NOMO-1 treated with DMSO at 0.1 percent for 48 hours (cell line): ENCODE results near the gene ZNF469.

Experiments
- DNase-seq: peaks from one replicate; lab custom pipeline; 2025; ENCODE audit not compliant: unreplicated experiment; lab: John Stamatoyannopoulos, UW

ZNF469 gene

DNA sequence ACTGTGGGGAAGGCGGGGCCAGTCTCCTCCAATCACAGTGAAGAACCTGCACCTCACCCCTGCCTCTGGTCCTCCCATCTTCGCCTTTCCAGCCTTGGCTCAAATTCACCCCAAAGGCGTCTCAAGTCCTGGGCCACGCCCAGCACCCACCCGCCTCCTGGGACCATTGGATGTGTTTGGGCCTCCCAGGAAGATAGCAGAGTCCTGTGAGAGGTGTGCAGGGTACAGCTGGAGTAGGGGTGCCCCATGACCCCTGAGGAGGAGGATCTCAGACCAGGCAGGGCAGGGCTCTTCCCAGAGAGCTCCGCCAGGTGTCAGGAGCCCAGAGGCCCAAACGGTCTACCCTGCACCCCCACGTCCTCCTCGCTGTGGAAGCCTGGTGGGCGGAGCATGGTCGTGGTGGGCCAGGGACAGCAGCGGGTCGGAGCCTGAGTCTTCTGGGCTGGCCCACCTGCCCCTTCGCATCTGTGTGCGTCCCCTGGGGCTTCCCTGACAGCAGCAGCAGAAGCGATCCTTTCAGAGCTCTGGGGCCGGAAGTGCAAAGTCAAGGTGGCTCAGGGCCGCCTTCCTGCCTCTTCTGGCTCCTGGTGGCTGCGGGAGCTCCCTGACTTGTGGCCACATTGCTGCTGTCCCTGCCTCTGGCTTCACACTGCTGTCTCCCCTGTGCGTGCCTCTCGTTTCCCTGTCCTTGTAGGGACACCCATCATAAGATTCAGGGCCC lies 34.9 kb upstream of the ZNF469 start:
- DNase-seq = no peak

DNA sequence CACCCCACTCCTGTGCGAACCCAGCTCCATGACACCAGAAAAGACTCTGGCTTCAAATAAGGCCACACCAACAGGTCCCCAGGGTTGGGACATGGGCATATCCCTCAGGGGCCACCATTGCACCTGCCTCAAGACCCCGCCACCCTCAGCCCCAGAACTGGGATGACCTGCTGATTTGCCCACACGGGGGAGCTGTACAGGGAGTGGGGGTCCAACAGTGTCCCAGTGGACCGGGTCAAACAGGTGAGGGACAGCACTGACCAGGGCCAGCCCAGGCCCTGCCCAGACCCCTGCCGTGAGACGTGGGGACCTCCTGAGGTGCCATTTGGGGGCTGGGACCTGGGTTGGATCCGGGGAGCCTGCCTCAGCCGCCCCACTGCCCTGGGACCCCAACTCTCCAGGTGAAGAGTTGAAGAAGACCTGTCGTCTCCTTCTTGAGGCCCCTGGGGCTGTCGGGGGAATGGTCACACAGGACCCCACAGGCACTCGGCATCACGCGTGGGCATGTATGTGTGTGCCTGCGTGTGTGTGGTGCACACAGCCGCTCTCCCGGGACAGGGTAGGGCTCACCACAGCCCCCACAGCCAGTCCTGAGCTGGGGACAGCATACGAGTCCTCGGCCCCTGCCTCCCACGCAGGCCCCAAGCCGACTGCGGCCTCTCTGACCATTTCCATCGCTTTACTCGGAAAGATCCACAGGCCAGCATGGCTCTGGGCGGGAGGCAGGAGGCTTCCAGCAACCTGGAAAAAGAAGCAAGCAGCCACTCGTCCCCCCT lies 34.2 kb upstream of the ZNF469 start:
- DNase-seq = no peak

DNA sequence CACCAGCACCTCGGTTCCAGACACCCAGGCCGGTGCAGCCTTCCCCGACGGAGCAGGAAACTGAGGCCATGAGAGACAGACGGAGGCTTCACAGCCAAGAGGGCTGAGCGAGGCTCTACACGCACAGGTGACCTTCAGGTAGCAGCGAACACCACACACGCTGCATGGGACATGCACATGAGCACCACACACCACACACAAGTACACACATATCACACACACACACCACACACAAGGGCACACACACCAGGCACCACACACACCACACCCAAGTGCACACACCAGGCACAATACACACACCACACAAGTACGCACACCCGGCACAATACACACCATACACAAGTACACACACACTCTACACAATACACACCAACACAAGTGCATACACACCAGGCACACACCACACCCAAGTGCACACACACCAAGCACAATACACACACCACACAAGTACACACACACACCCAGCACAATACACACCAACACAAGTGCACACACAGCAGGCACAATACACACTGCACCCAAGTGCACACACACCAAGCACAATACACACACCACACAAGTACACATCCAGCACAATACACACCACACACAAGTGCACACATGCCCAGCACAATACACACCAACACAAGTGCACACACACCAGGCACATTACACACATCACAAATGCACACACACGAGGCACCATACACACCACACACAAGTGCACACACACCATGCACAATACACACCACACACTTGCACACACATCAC lies 33.4 kb upstream of the ZNF469 start:
- no peak for DNase-seq

DNA sequence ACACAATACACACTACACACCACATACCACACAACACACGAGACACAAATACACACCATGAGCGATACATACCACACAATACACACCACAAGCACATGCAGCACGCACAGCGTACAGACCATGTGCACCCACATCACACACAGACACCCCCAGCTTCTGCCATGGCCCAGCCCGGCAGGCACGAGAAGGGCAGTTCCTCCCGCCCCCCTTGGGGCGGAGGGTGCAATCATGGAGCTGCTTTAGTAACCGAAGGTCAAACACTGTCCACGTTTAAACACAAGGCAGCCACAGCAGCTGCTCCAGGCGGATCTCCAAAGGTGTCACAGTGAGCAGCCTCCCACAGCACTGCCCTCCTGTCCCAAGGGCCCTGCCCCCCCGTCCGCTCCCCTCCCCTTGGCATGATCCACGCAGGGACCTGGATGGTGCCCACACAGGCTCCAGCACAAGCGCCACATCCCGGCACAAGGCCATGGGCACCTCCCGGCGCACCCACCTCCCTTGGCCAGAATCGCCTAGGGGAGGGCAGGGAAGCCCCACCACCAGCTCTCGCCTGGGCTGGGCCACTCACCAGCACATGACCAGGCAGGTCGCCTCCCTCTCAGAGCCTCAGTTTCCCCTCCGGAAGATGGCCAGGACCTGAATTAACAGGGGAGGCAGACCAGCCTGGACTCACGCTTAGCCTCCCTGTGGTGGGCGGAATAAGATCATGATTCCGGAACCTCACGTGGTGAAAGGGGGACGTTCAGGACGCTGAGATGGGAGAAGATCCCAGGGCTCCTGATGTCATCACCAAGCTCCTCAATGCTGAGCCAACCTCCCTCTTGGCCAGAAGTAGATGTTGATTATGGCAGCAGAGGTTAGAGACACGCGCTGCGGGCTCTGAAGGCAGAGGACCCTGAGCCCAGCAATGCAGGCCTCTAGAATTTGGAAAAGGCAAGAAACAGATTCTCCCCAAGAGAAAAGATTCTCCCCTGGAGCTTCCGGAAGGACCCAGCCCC lies 32.6 kb upstream of the ZNF469 start:
- DNase-seq = no peak

DNA sequence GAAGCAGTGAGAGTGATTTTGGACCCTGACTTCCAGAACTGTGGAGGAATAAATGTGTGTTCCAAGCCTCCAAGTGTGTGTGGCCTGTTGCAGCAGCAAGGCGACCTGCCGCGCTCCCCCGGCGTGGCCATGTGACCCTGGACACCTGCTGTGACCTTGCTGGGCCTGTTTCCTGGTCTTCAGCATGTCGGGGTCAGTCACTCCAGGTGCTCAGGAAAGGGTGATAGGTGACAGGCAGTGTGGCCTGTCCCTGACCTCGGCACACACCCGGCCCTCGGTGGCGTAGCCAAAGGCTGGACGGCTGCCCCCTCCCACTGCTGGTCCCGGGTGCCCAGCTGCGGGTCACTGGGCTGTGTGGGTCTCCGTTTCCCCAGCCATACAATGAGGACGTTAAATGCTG lies 31.8 kb upstream of the ZNF469 start:
- DNase-seq = no peak

DNA sequence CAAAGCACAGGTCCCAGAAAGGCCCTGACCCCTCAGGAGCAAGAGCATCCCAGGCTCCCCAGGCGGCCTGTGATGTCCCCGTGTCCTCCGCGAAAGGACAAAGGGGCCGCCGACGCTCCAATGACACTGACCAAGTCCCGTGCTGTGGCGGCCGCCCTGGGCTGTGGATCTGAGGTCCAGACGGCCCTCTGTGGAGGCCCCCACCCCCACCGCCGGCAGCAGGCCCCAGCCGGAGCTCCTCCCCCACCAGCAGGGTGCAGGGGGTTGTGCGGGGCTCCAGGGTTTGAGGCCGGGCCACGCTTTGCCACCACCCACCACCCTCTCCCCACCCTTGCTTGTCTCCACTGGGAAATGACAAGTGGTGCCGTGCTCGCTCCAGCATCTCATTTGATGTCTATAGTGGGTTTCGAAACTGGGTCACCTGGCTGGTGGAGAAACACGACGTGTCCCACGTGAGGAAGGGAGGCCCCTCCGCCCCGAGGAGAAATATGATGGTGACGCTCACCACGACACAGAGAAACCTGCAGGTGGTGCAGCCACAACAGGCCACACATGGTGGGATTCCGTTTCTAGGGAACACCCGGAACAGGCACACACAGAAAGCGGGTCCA lies 31.2 kb upstream of the ZNF469 start:
- no peak for DNase-seq

DNA sequence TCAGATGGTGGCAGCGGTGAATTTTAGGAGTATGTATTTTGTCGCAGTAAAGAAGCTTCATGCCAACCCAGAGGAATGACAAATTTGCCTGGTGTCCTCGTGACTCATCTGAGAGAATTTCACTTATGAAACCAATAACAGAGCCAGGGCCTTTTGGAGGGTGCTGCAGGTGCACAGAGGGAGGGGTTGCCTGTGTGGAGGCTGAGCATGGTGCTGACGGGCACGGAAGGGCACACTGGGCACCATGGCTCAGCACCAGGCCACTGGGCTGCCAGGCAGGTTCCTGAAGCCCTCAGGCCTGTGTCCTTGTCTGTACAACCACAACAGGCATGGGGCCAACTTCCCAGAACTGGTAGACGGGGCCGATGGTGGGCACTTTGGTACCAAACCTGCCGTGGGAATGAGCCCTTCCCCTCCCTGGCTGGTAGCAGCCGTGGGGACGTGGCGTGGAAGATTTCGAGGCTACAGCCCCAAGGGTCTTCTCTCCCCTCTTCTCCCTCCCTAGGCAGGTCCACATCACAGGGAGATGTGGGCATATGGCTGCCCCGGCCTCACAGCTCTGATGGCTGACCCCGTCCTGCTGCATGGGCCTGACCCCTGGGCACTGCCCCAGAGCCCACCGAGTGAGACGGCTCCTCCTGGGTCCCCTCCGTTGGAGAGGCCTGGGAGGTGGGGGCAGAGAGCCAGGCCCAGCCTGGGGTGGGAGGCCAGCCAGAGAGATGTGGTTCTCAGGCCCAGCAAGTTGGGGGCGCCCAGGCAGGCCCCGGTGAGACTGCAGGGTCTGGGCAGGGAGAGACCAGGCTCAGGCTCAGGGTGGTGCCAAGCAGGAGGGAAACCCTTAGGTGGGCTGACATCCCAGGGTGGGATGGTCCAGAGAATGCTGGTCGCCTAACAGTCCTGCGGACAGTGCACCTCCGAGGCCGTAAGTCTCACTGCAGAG lies 30.2 kb upstream of the ZNF469 start:
- no peak for DNase-seq

DNA sequence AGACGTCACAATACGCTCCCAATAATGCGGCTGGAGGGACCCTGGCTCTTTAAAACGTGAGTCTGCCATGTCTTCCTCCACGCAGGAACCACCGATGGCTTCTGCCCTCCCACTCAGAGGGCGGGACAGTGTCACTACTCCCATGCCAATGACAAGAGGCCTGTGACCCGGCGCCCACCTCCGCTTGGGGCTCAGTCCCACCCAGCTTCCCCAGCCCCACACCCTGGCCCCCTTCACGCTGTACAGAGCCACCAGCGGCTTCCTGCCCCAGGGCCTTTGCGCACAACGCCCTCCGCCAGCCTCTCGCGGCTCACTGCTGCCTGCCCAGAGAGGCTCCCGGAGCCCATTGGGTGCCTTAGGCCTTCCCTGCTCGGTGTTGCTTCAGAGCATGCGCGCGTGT lies 29.5 kb upstream of the ZNF469 start:
- DNase-seq = no peak

DNA sequence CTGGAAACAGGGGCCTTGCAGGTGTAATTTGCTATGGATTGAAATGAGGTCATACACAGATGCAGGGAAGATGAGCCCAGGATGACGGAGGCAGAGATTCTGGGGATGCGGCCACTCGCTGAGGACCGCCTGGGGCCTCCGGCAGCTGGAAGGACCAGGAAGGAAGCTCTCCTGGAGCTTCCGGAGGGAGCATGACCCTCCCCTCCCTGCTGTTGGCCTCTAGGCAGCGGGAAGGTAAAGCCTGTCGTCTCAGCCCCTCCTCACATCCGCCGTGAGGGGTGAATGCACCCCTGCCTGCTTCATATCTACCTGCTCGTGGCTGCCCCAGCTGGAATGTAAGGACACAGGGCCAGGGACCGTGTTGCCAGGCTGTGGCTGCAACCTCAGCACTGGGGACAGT lies 29.1 kb upstream of the ZNF469 start:
- DNase-seq = no peak

DNA sequence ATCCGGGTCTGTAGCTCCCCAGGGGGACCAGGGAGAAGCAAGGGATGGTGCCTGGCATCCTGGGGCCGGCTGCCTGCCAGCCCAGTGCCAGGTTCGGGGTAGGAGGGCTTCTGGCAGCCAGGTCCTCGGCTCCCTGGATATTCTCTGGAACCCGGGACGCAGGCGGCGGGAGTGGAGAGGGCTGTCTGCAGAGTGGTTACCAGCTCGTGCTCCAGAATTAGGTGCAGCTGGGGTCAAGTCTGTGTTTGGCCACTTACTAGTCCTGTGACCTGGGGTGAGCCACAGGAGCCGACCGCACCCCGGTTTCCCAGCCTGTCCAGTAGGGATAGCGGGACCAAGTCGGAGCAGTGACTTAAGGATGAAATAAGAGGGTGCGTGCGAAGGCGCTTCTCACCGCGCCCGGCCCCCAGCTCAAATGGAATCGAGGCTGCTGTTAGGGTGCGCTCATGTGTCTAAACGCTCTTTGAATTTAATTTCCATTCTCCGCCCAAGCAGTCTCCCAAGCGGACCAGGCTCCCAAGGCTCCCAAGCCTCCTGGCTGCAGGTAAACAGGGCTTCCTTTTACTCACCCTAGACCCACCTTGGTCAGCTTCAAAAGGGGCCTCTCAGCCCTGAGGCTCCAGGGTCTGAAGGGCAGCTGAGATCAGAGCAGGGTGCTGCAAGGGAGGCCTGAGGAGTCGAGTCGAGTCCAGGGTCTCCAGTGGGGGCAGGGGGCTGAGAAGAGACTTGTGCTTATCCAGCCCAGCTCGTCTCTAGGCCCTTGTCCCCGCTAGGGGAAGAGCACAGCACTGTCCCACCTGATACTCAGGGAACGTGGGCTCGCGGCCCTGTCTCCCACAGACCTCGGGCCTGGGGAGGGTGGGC lies 28.3 kb upstream of the ZNF469 start:
- no peak for DNase-seq

DNA sequence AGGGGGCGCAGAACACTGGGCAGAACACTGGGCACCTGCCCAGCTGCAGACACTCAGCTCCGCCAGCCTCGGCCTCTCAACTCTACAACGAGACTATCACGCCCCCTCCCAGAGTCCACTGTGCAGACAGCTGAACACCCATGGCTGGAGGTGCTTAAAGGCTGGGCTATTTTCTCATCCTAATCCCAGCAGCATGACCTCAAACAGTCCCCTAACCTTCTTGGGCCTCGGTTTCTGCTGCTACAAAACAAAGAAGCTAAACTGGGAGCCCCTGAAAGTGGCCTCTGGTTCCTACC lies 27.7 kb upstream of the ZNF469 start:
- no peak for DNase-seq

DNA sequence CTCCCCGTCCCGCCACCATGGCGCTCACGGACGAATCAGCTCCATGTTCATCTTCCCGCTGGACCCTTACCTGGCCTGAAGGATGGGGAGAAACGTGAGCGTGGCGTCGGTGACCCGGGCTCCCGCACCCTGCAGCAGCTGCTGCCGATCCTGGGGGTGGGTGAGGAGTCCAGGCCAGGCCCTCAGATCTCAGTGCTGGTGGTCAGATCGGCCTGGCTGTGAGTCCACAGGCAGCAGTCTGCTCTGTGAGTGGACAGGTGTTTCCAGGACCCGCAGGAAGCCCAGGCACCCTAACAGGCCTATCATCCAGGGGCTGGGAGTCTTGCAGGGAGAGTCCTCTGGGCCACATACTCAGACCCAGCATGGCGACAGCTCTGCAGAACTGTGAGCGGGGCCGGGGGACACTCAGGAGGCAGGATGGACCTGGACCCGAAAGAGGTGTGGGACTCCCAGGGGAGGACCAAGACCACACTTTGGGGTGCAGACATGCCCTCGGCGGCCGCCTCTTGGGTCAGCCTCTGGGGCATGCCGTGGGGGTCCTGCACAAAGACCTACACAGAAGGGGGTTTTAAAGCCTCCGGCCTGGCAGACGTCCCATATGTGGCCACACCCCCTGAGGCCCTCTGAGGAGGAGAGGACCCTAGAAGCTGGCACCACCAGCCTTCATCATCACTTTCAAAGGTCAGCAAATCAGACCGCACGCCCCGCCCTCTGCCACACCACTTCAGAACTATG lies 27.2 kb upstream of the ZNF469 start:
- DNase-seq = no peak

DNA sequence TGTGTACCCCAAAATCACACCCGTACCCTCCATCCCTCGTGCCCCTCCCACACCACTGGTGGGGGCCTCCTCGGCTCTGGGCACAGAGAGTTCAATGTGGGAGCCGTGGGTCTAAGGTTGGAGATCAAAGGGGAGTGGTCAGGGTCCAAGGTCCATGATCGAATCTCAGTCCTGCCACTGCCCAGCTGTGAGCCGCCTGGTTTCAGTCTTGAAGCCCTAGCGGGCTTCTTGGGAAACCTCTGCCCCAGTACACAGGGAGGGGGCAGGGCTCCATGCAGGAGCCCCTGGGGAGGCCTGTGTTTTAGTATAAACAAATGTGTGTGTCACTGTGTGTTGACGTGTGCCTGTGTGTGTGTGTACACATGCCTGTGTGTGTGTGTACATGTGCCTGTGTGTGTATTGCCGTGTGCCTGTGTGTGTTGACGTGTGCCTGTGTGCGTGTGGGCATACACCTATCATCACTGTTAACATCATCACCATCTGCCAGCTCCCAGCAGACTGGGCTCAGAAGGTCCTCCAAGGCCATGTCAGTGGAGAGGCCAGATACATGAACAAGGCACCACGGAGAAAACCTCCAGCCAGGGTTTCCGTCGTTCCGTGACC lies 26.5 kb upstream of the ZNF469 start:
- DNase-seq = no peak

DNA sequence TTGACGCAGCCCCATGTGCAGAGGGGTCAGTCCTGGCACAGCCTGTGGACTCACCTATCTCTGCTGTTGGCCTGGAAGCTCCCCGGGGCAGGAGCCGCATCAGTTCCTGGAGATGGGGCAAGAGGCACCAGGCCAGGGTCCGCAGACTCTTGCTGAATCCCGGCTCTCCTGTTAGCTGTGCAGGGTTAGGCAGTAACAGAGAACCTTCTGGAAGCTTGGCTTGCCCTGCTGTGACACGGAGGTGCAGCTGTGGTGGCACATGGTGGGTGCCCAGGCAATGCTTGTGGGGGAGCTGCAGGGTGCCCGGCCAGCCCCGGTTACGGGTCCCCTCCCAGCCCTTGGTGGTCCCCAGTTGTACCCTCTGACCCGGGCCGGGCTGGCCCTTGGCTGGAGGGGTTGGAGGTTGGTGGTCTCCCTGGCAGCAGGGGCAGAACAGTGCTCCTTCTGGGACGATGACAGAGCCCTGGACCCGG lies 26.0 kb upstream of the ZNF469 start:
- DNase-seq = no peak

DNA sequence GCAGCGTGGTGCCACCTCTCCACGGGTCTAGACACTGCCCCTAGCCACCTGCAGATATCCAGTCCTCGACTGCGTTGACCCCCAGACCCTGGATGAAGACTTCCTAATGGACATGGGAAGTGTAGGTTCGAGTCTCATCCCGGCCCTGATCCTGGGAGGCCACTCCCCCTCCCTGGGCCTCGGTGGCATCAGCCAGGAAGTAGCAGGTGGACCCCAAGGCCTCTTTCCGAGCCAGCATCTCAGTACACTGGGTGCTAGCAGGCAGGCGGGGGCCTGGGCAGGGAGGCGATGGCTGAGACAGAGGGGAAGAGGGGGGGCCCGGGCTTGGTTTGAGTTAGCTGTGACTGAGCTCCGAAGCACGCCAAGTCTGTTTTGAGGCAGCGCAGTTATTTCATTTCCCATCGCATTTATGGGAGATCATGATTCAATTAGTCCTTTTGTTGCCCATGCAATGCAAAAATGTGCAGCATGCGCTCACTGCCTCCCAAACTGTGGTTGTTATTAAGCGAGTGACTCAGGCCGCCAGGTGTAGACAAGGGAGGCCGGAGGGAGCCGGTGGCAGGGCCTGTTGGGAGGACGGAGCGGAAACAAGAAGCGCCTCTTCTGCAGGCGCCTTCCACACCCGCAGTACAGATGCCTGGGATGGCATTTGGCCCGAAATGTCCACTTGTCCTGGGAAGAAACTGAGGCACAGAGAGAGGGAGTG lies 25.3 kb upstream of the ZNF469 start:
- DNase-seq = no peak

DNA sequence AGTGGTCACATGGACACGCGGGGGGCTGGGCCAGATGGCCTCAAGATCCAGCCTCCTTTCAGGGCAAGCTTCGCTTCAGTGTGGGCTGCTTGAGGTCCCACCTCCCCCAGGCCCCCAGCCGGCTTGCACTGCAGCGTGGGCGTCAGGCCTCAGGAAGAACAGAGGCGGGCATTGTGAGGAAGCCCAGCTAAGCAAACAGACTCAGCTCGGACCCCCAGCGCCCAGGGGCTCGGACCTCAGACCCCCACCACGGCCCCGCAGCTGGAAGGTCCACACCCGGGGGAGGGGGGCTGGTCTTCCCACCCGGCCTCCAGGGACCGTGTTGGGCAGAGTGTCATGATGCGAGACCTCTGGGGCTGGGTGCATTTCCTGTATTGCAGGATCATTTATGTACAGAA lies 24.7 kb upstream of the ZNF469 start:
- DNase-seq = no peak

DNA sequence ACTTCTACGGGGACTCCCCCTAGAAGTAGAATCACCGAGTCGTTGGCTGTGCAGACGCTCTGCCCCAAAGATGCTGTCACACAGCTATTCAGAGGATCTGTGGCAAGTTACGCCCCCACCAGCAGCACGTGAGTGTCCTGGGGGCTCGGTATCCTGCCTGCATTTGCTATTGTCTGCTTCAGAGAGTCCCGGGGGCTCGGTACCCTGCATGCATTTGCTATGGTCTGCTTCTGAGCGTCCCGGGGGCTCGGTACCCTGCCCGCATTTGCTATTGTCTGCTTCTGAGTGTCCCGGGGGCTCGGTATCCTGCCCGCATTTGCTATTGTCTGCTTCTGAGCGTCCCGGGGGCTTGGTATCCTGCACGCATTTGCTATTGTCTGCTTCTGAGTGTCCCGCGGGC lies 23.8 kb upstream of the ZNF469 start:
- DNase-seq = no peak
